Muscle of back (tissue), 10 donors: ENCODE measurements around the gene C3. TPM values are rescaled to one million over a fixed set of nuclear protein-coding genes. Genes with fewer than 3 reads are reported as not detected.

Source experiments
- polyA plus RNA-seq, 10 donors: library from polyadenylated mRNA; unstranded; fragments of 120-200 nt; gene quantifications; one replicate each; pipeline ENCODE4 v1.2.1, GENCODE V29; 2013; ENCODE audit not compliant: insufficient read length in 10 of 10

C3 gene
- polyA plus RNA-seq, 10 donors = 3.4 to 13.9 (median 8.9) TPM

Other genes starting within 250 kb of the C3 start
- gene DENND1C, start 238.9 kb downstream of the C3 start, polyA plus RNA-seq = 1 to 10 TPM in 6 of 10 donors, under 1 TPM in 4; 0.39 to 4.3 (median 1.1) TPM
- gene TUBB4A, start 218.3 kb downstream of the C3 start, polyA plus RNA-seq = 1 to 10 TPM in 4 of 10 donors, under 1 TPM in 6; 0.16 to 1.8 (median 0.76) TPM
- 1 to 10 TPM in 6 of 10 donors, under 1 TPM in 4; 0.28 to 2.8 (median 1.2) TPM for gene TNFSF9, start 189.6 kb downstream of the C3 start, polyA plus RNA-seq
- gene CD70, start 129.5 kb downstream of the C3 start, polyA plus RNA-seq = 1 to 10 TPM in 4 of 10 donors, under 1 TPM in 5, not detected in 1; 0.20 to 3.0 (median 0.91) TPM
- gene TNFSF14, start 50.5 kb downstream of the C3 start, polyA plus RNA-seq = under 1 TPM in 6 of 10 donors, not detected in 4; 0.03 to 0.44 (median 0.16) TPM
- 10 to 100 TPM; 20.9 to 37.4 (median 27.2) TPM for gene GPR108, start 16.9 kb upstream of the C3 start, polyA plus RNA-seq
- 10 to 100 TPM; 39.9 to 67.8 (median 54.8) TPM for gene TRIP10, start 19.0 kb upstream of the C3 start, polyA plus RNA-seq
- gene SH2D3A, start 46.8 kb upstream of the C3 start, polyA plus RNA-seq = 1 to 10 TPM in 3 of 10 donors, under 1 TPM in 7; 0.42 to 2.1 (median 0.86) TPM
- 1 to 10 TPM; 1.6 to 4.8 (median 2.5) TPM for gene VAV1, start 52.1 kb upstream of the C3 start, polyA plus RNA-seq
- under 1 TPM in 8 of 10 donors, not detected in 2; 0.05 to 0.40 (median 0.23) TPM for gene ADGRE1, start 166.9 kb upstream of the C3 start, polyA plus RNA-seq